K562 (cell line): ENCODE measurements around the gene HPCA. TPM values are rescaled to one million over a fixed set of nuclear protein-coding genes. Genes with fewer than 3 reads are reported as not detected.

Source experiments
- ATAC-seq: fragments of 200-7000 bp; cut with Tn5 transposase; 3 replicates; pipeline ENCODE4 v1.9.1; 2020; ENCODE audit warnings: moderate library complexity
- BruUV-seq: library from RNA; stranded (reverse); fragments of 400-500 nt; replicated peaks from 2 replicates; lab custom pipeline; 2021; lab: Mats Ljungman, UMichigan
- CTCF ChIA-PET: fragments of 300-600 bp; formaldehyde crosslinking; extraction: SDS; loops from one replicate; lab custom pipeline; 2021; ENCODE audit warnings: low intra/inter-chr PET ratio; lab: Yijun Ruan, JAX
- POLR2A ChIA-PET: fragments of 300-600, 350-650 bp; sonication (Branson Sonifier 250); formaldehyde crosslinking; extraction: SDS; loops from one replicate; lab custom pipeline; 2021; ENCODE audit warnings: antibody characterized with exemption, inconsistent platforms; lab: Yijun Ruan, JAX
- DNase-seq, 4 experiments: peaks; one replicate each; pipeline versions ENCODE4 v3.0.0 to v3.0.0-alpha.2; 2011 to 2018; ENCODE audit warnings: low spot score in 3 of 4, mixed read lengths in 3 of 4; ENCODE audit errors: extremely low read depth in 1 of 4
- FAIRE-seq: peaks from 2 replicates; lab custom pipeline; 2011; peaks lifted over from hg19 to GRCh38; lab: Jason Lieb, UNC
- H2AFZ ChIP-seq: 2 replicates; pipeline ENCODE4 v1.6.0; 2011; ENCODE audit warnings: low read depth, low read length, control low read depth, inconsistent platforms
- H3K27ac ChIP-seq: fragments of 200-600 bp; 3 replicates; pipeline ENCODE4 v1.8.0; 2011; ENCODE audit warnings: low read depth, mild to moderate bottlenecking, control low read depth, inconsistent platforms, low read length, moderate library complexity, mixed read lengths; ENCODE audit errors: extremely low read depth
- H3K27me3 ChIP-seq, 2 experiments: fragments of 300-600 bp in 1 of 2; 2 replicates in 1 of 2; 3 replicates in 1 of 2; pipeline versions ENCODE4 v1.6.0 to v1.8.0; 2011; ENCODE audit warnings: inconsistent platforms in 2 of 2, low read length in 2 of 2, mild to moderate bottlenecking in 1 of 2, mixed read lengths in 1 of 2, moderate library complexity in 1 of 2; ENCODE audit not compliant: control insufficient read depth in 2 of 2, insufficient read depth in 2 of 2
- H3K36me3 ChIP-seq: fragments of 300-600 bp; 3 replicates; pipeline ENCODE4 v1.8.0; 2011; ENCODE audit warnings: mild to moderate bottlenecking, low read length, inconsistent platforms; ENCODE audit not compliant: control insufficient read depth, insufficient read depth
- H3K4me1 ChIP-seq, 2 experiments: fragments of 200-600 bp in 1 of 2; replicated peaks in 1 of 2; 2 replicates in 1 of 2; 3 replicates in 1 of 2; pipeline versions ENCODE4 v1.5.1 to v1.8.0; 2011; ENCODE audit warnings: inconsistent platforms in 2 of 2, low read length in 2 of 2, mild to moderate bottlenecking in 1 of 2, mixed read lengths in 1 of 2, moderate library complexity in 1 of 2; ENCODE audit not compliant: control insufficient read depth in 2 of 2, insufficient read depth in 2 of 2
- H3K4me2 ChIP-seq: 2 replicates; pipeline ENCODE4 v1.6.1; 2011; ENCODE audit warnings: low read length, control low read depth, inconsistent platforms, mixed read lengths; ENCODE audit not compliant: insufficient read depth
- H3K4me3 ChIP-seq: fragments of 200-600 bp; sonication (generic), shearing (Covaris generic); 2 replicates; pipeline ENCODE4 v1.5.1; 2016; ENCODE audit warnings: control low read depth, inconsistent platforms
- H3K79me2 ChIP-seq: fragments of 200-600 bp; 3 replicates; pipeline ENCODE4 v1.8.0; 2011; ENCODE audit warnings: low read length, inconsistent platforms; ENCODE audit not compliant: control insufficient read depth, insufficient read depth
- H3K9ac ChIP-seq, 2 experiments: 2 replicates each; pipeline versions ENCODE4 v1.6.0 to v1.6.1; 2011; ENCODE audit warnings: low read depth in 2 of 2, low read length in 2 of 2, control low read depth in 1 of 2, inconsistent platforms in 1 of 2, mild to moderate bottlenecking in 1 of 2, mixed read lengths in 1 of 2; ENCODE audit not compliant: insufficient read depth in 1 of 2
- H3K9me1 ChIP-seq: one replicate; pipeline ENCODE4 v1.6.0; 2011; ENCODE audit warnings: inconsistent platforms, mild to moderate bottlenecking, low read length, moderate library complexity; ENCODE audit not compliant: control insufficient read depth, insufficient read depth
- H3K9me3 ChIP-seq: replicated peaks from 2 replicates; pipeline ENCODE4 v1.5.1; 2011; ENCODE audit warnings: low read depth, low read length, inconsistent platforms; ENCODE audit not compliant: control insufficient read depth, insufficient read depth
- H4K20me1 ChIP-seq: replicated peaks from 2 replicates; pipeline ENCODE4 v1.6.1; 2011; ENCODE audit warnings: low read length, inconsistent platforms, mixed read lengths; ENCODE audit not compliant: control insufficient read depth, insufficient read depth
- CBX5 ChIP-seq: IDR thresholded peaks from 2 replicates; pipeline ENCODE4 v1.6.1; 2014; ENCODE audit warnings: low read depth, borderline replicate concordance
- CREM ChIP-seq: IDR thresholded peaks from 2 replicates; pipeline ENCODE4 v1.6.1; 2014; ENCODE audit warnings: antibody characterized with exemption, low read depth
- EP400 ChIP-seq: fragments of 450-650 bp; IDR thresholded peaks from 2 replicates; pipeline ENCODE4 v1.6.1; 2017; ENCODE audit warnings: antibody characterized with exemption, mild to moderate bottlenecking, moderate library complexity
- FOXJ3 ChIP-seq: sonication (generic); formaldehyde crosslinking; IDR thresholded peaks from 2 replicates; pipeline ENCODE4 v1.4.0; 2020; ENCODE audit warnings: mild to moderate bottlenecking, missing genetic modification reagents
- FOXM1 ChIP-seq, 2 experiments: fragments of 450-650 bp in 1 of 2; sonication (generic) in 1 of 2; formaldehyde crosslinking in 1 of 2; IDR thresholded peaks; 2 replicates each; pipeline versions ENCODE4 v1.6.1 to v1.9.0; 2017 to 2022; ENCODE audit warnings: low read depth in 2 of 2, mild to moderate bottlenecking in 2 of 2, missing genetic modification reagents in 1 of 2, moderate library complexity in 1 of 2
- RBM17 ChIP-seq: fragments of 200-400 bp; formaldehyde crosslinking; IDR thresholded peaks from 2 replicates; pipeline ENCODE4 v1.6.1; 2017; ENCODE audit warnings: low read depth, mild to moderate bottlenecking, low read length, borderline replicate concordance
- SP1 ChIP-seq: sonication (generic); formaldehyde crosslinking; IDR thresholded peaks from 2 replicates; pipeline ENCODE4 v1.8.1; 2022; ENCODE audit warnings: mild to moderate bottlenecking, missing genetic modification reagents
- ZNF444 ChIP-seq: fragments of 250-450 bp; sonication (Bioruptor Pico); IDR thresholded peaks from 2 replicates; pipeline ENCODE4 v1.4.0; 2020; ENCODE audit warnings: mild to moderate bottlenecking, moderate library complexity
- ZNF583 ChIP-seq: fragments of 250-450 bp; sonication (Bioruptor Pico); IDR thresholded peaks from 2 replicates; pipeline ENCODE4 v1.4.0; 2020
- WGBS: fragments of 100-300 bp; shearing (Covaris generic); methylation state at CpG from one replicate; pipeline ENCODE4 v1.1.6; 2016; ENCODE audit warnings: low coverage, mixed read lengths; ENCODE audit not compliant: insufficient coverage; ENCODE audit errors: missing lambda C conversion rate; 5-methylcytosine and 5-hydroxymethylcytosine counted together
- in situ Hi-C: fragments of 300-500 bp; cut with MboI; formaldehyde crosslinking; loops from 4 replicates; pipeline ENCODE4 v1.15.0; 2018; ENCODE audit warnings: inconsistent platforms, mixed read lengths
- intact Hi-C: fragments of 100-400 bp; cut with micrococcal nuclease; formaldehyde crosslinking; loops from 2 replicates; pipeline ENCODE4 v1.14.2; 2022
- polyA plus RNA-seq, 8 experiments: library from polyadenylated mRNA; depleted of rRNA in 4 of 8; stranded (reverse) in 5 of 8; unstranded in 3 of 8; fragments of >200 nt; fragmentation: Nextera tagmentation in 2 of 8; fragmentation: Illumina TruSeq in 1 of 8; extraction: Ambion mirVana in 2 of 8; extraction: Trizol in 1 of 8; gene quantifications; 2 replicates each; pipeline versions ENCODE4 v1.2.1 to v1.2.3, GENCODE V29; 2011 to 2014; ENCODE audit warnings: inconsistent platforms in 1 of 8, missing spikeins in 1 of 8
- total RNA-seq, 7 experiments: library from RNA; depleted of rRNA in 6 of 7; stranded (reverse); fragments of >200 nt in 6 of 7; fragmentation: Illumina TruSeq in 2 of 7; extraction: Trizol in 2 of 7; gene quantifications; 2 replicates each; pipeline versions ENCODE4 v1.2.1 to v1.2.3, GENCODE V29; 2011 to 2021; ENCODE audit warnings: low replicate concordance in 1 of 7
- TF ChIP-seq, protein P1 (sequence below): fragments of 250-450 bp; sonication (Bioruptor Pico); IDR thresholded peaks from 2 replicates; pipeline ENCODE4 v1.5.1; 2021; ENCODE audit warnings: mild to moderate bottlenecking

HPCA gene
- total and polyA plus RNA-seq, 9 of the 15 experiments (the other 6 are each of a cell fraction or from before 2014, with no cell fraction given) = not detected

DNA sequence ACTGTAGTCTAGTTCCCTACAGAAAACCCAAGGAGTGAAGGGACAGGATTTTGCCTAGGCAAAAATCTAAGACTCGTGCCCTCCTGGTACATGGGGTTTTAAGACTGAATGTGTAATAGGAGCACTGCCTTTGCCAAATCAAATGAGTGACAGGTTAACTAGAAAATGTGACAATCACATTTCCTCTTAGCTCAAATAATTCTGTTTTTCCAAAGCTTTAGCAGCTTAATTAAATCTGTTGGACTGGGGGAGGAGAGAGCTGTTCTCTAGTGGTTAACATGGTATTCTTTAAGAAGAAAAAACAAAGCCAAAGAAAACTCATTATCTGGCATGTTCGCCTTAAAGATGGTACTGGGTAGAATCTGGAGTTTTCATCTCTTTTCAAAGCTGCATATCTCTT, 28.2 kb upstream of the HPCA start (continued):
- no peak for TF ChIP-seq CBX5
- no peak for TF ChIP-seq CREM
- TF ChIP-seq SP1 = no peak
- TF ChIP-seq EP400 = no peak
- TF ChIP-seq RBM17 = no peak

DNA sequence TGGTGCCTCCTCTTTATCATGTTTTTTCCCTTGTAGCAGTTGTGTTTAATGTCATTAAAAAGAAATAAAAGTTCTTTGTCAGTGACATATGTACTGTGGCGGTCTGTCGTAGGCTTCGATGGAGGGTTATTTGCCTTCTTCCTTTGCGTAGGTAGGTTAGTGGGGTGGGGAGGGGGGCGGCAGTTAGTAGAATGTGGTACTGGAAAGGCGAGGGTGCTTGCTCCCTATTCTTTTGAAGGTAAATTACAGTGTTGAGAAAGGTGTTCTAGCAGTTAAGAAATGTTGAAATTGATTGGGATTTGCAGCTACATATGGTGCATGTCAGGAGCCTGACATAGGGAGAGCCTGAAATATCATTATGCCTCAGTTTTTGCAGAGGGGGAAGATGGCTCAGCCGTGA, 27.5 kb upstream of the HPCA start:
- no peaks in the 10 kb centered on the region for H3K9me1 ChIP-seq
- no peak for FAIRE-seq

More for the DNA sequence above, 27.5 kb upstream of the HPCA start:
- DNase-seq (no peak), ATAC-seq (no peak)
- ChIA-PET POLR2A (interaction anchor here (1.1 to 2.0 kb wide), 3 partner anchors 9 to 41 kb away, joined by 3 to 7 read pairs (median 4); partner anchors contain the start of genes S100PBP and YARS1), CTCF (no interaction called here)
- H3K79me2 ChIP-seq = no peaks in the 10 kb centered on the region
- in situ Hi-C loops (no loop called here), intact Hi-C loops (no loop called here)
- no peaks in the 10 kb centered on the region for H3K9me3 ChIP-seq
- no TSS peak for BruUV-seq
- H3K4me1 ChIP-seq = no peaks in the 10 kb centered on the region
- H3K27ac ChIP-seq = no peak overlapping the region
- no peaks in the 10 kb centered on the region for H3K27me3 ChIP-seq
- TF ChIP-seq ZNF583 (CRISPR knock-in tag) = no peak
- TF ChIP-seq, protein P1, sequence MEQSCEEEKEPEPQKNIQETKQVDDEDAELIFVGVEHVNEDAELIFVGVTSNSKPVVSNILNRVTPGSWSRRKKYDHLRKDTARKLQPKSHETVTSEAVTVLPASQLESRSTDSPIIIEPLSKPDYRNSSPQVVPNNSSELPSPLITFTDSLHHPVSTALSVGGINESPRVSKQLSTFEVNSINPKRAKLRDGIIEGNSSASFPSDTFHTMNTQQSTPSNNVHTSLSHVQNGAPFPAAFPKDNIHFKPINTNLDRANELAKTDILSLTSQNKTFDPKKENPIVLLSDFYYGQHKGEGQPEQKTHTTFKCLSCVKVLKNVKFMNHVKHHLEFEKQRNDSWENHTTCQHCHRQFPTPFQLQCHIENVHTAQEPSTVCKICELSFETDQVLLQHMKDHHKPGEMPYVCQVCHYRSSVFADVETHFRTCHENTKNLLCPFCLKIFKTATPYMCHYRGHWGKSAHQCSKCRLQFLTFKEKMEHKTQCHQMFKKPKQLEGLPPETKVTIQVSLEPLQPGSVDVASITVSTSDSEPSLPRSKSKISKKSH (CRISPR knock-in tag) = no peak
- TF ChIP-seq ZNF444 (CRISPR knock-in tag) = no peak
- no peak for TF ChIP-seq FOXJ3 (CRISPR knock-in tag)
- TF ChIP-seq FOXM1 (IDR thresholded peaks at IDR 0.05; ENCODE audit: low read depth) = no peak
- no peak for TF ChIP-seq FOXM1 (CRISPR knock-in tag; IDR thresholded peaks at IDR 0.05; ENCODE audit: low read depth)
- WGBS = 91% methylated on average over 7 of the region's 7 CpGs
- no peaks in the 10 kb centered on the region for H4K20me1 ChIP-seq
- H3K9ac ChIP-seq = no peak overlapping the region
- no peak overlapping the region for H3K4me3 ChIP-seq
- no peak overlapping the region for H2AFZ ChIP-seq
- H3K36me3 ChIP-seq = peaks cover 79% of the 10 kb centered on the region
- no peak overlapping the region for H3K4me2 ChIP-seq
